Breast epithelium (tissue), 4 donors: ENCODE measurements around the gene ADARB1. TPM values are rescaled to one million over a fixed set of nuclear protein-coding genes. Genes with fewer than 3 reads are reported as not detected.

Source experiments
- DNase-seq, 2 donors: peaks; one replicate each; pipeline ENCODE4 v3.0.0-alpha.2; 2019; ENCODE audit warnings: low spot score in 2 of 2
- H3K27ac ChIP-seq, 2 donors: fragments of 200-600 bp; sonication (generic) in 1 of 2; one replicate each; pipeline ENCODE4 v1.5.1; 2016 to 2019; ENCODE audit warnings: mild to moderate bottlenecking in 1 of 2
- H3K27me3 ChIP-seq, 2 donors: fragments of 200-600 bp; sonication (generic) in 1 of 2; one replicate each; pipeline versions ENCODE4 v1.5.1 to v1.6.0; 2017 to 2019; ENCODE audit warnings: control low read depth in 1 of 2, mild to moderate bottlenecking in 1 of 2
- H3K36me3 ChIP-seq: fragments of 200-600 bp; one replicate; pipeline ENCODE4 v1.5.1; 2019
- H3K4me1 ChIP-seq, 2 donors: fragments of 200-600 bp; sonication (generic); one replicate each; pipeline ENCODE4 v1.5.1; 2016 to 2019; ENCODE audit warnings: control low read depth in 1 of 2
- H3K4me3 ChIP-seq, 3 donors: fragments of 200-600 bp; sonication (generic); 1 replicate in 2 of 3; 2 replicates in 1 of 3; pipeline ENCODE4 v1.5.1; 2016 to 2019; ENCODE audit warnings: mild to moderate bottlenecking in 3 of 3, moderate library complexity in 2 of 3
- H3K9me3 ChIP-seq, 2 donors: fragments of 200-600 bp; sonication (generic) in 1 of 2; one replicate each; pipeline ENCODE4 v1.5.1; 2016 to 2019; ENCODE audit warnings: control low read depth in 1 of 2
- CTCF ChIP-seq, 3 donors: fragments of 450-650 bp; IDR thresholded peaks; one replicate each; pipeline ENCODE4 v1.5.1; 2016 to 2017; ENCODE audit warnings: antibody characterized with exemption in 3 of 3, mild to moderate bottlenecking in 3 of 3, moderate library complexity in 3 of 3
- POLR2A ChIP-seq: fragments of 450-650 bp; IDR thresholded peaks from one replicate; pipeline ENCODE4 v1.6.1; 2016; ENCODE audit warnings: antibody characterized with exemption, mild to moderate bottlenecking, moderate library complexity
- POLR2AphosphoS5 ChIP-seq, 3 donors: sonication (generic); formaldehyde crosslinking; IDR thresholded peaks; one replicate each; pipeline ENCODE4 v1.6.1; 2017; ENCODE audit warnings: antibody characterized with exemption in 3 of 3
- intact Hi-C: fragments of 100-400 bp; cut with DNase I; formaldehyde crosslinking; loops from one replicate; pipeline ENCODE4 v1.15.1; 2023; ENCODE audit warnings: low total_unique reads
- total RNA-seq, 3 donors: library from RNA; depleted of rRNA; stranded (reverse); fragments of >200 nt; gene quantifications; one replicate each; pipeline ENCODE4 v1.1.0, GENCODE V29; 2016

Gene ADARB1
- total RNA-seq, 3 donors from 2014 or later = 19.9 to 21.3 (median 20.0) TPM

GRCh38 chr21:45050345-45050796 is 24.0 kb upstream of the ADARB1 start:
- no peak overlapping the region for H3K4me3 ChIP-seq
- H3K36me3 ChIP-seq = no peaks in the 10 kb centered on the region
- no peak for TF ChIP-seq POLR2AphosphoS5 (IDR thresholded peaks at IDR 0.05)
- no peak for TF ChIP-seq CTCF (IDR thresholded peaks at IDR 0.05)
- intact Hi-C loops = no loop called here
- H3K9me3 ChIP-seq = peaks cover 0 to 7% of the 10 kb centered on the region in 2 donors
- no peak for DNase-seq
- H3K27ac ChIP-seq = no peak overlapping the region
- H3K27me3 ChIP-seq = no peaks in the 10 kb centered on the region
- no peaks in the 10 kb centered on the region for H3K4me1 ChIP-seq

GRCh38 chr21:45050797-45051489 is 23.4 kb upstream of the ADARB1 start:
- intact Hi-C loops = no loop called here
- no peak for TF ChIP-seq POLR2A
- TF ChIP-seq POLR2AphosphoS5 (IDR thresholded peaks at IDR 0.05) = no peak
- no peak for TF ChIP-seq CTCF (IDR thresholded peaks at IDR 0.05)
- DNase-seq = no peak
- Histone ChIP-seq H3K27me3 (no peaks in the 10 kb centered on the region), H3K36me3 (no peaks in the 10 kb centered on the region), H3K4me1 (no peaks in the 10 kb centered on the region), H3K9me3 (peaks cover 0 to 7% of the 10 kb centered on the region in 2 donors), H3K4me3 (no peak overlapping the region), H3K27ac (no peak overlapping the region)

GRCh38 chr21:45051580-45052434 is 22.6 kb upstream of the ADARB1 start:
- peaks cover 0 to 7% of the 10 kb centered on the region in 2 donors for H3K9me3 ChIP-seq
- H3K27ac ChIP-seq = no peak overlapping the region
- H3K4me3 ChIP-seq = no peak overlapping the region
- H3K27me3 ChIP-seq = no peaks in the 10 kb centered on the region
- TF ChIP-seq POLR2A (no peak), POLR2AphosphoS5 (IDR thresholded peaks at IDR 0.05) (no peak)
- no peaks in the 10 kb centered on the region for H3K36me3 ChIP-seq
- intact Hi-C loops = no loop called here
- no peak for DNase-seq
- no peaks in the 10 kb centered on the region for H3K4me1 ChIP-seq

- Histone ChIP-seq H3K4me1 (no peaks in the 10 kb centered on the region), H3K36me3 (no peaks in the 10 kb centered on the region), H3K27ac (no peak overlapping the region), H3K27me3 (no peaks in the 10 kb centered on the region), H3K4me3 (no peak overlapping the region), H3K9me3 (no peaks in the 10 kb centered on the region)
- intact Hi-C loops = no loop called here
- DNase-seq = no peak
- TF ChIP-seq POLR2AphosphoS5 (IDR thresholded peaks at IDR 0.05) (no peak), POLR2A (no peak), CTCF (IDR thresholded peaks at IDR 0.05) (no peak)
These were observed 21.4 kb upstream of the ADARB1 start for GRCh38 chr21:45052960-45053359.

- peak in 1 of 2 donors; percentile 20 for DNase-seq
- no peak overlapping the region for H3K27ac ChIP-seq
- intact Hi-C loops = no loop called here
These were observed 20.7 kb upstream of the ADARB1 start for GRCh38 chr21:45053561-45054226.

More at GRCh38 chr21:45053561-45054226, 20.7 kb upstream of the ADARB1 start:
- TF ChIP-seq POLR2AphosphoS5 (IDR thresholded peaks at IDR 0.05) (no peak), POLR2A (no peak), CTCF (IDR thresholded peaks at IDR 0.05) (no peak)
- Histone ChIP-seq H3K9me3 (no peaks in the 10 kb centered on the region), H3K4me1 (no peaks in the 10 kb centered on the region), H3K4me3 (no peak overlapping the region), H3K36me3 (no peaks in the 10 kb centered on the region), H3K27me3 (no peaks in the 10 kb centered on the region)
